ENCODE results near the gene ADAMTSL3. TPM values are rescaled to one million over a fixed set of nuclear protein-coding genes. Genes with fewer than 3 reads are reported as not detected.
A peak's percentile ranks its signal among the peaks of the same experiment; 100 is the strongest.

The ADAMTSL3 gene
- total and polyA plus RNA-seq, 8 donors: 10.5 to 27.6 (median 17.4) TPM

- TF ChIP-seq CTCF (IDR thresholded peaks at IDR 0.05): no peak
- DNase-seq (no peak), ATAC-seq (no peak)
- Histone ChIP-seq H3K9me3 (no peaks in the 10 kb centered on the region), H3K36me3 (no peaks in the 10 kb centered on the region), H3K4me1 (no peaks in the 10 kb centered on the region), H3K27ac (no peak overlapping the region), H3K4me3 (no peak overlapping the region), H3K27me3 (no peaks in the 10 kb centered on the region)
- intact Hi-C loops (cut with DNase I): no loop called here
These were observed 164.7 kb downstream of the ADAMTSL3 start for GRCh38 chr15:83818591-83818990.

GRCh38 chr15:83830381-83830780 lies 176.5 kb downstream of the ADAMTSL3 start:
- no peak overlapping the region for H3K27ac ChIP-seq
- no peaks in the 10 kb centered on the region for H3K27me3 ChIP-seq
- intact Hi-C loops (cut with DNase I): no loop called here
- no peaks in the 10 kb centered on the region for H3K36me3 ChIP-seq
- DNase-seq (no peak), ATAC-seq (peak; percentile 27)
- no peaks in the 10 kb centered on the region for H3K9me3 ChIP-seq
- no peak for TF ChIP-seq CTCF (IDR thresholded peaks at IDR 0.05)
- no peaks in the 10 kb centered on the region for H3K4me1 ChIP-seq
- H3K4me3 ChIP-seq: no peak overlapping the region

- TF ChIP-seq CTCF (IDR thresholded peaks at IDR 0.05): no peak
- Histone ChIP-seq H3K27ac (no peak overlapping the region), H3K27me3 (no peaks in the 10 kb centered on the region), H3K36me3 (no peaks in the 10 kb centered on the region), H3K9me3 (no peaks in the 10 kb centered on the region), H3K4me3 (no peak overlapping the region), H3K4me1 (no peaks in the 10 kb centered on the region)
- no peak for ATAC-seq
- intact Hi-C loops (cut with DNase I): no loop called here
- DNase-seq: no peak
These were observed 179.6 kb downstream of the ADAMTSL3 start for GRCh38 chr15:83833569-83833968.

- no peaks in the 10 kb centered on the region for H3K36me3 ChIP-seq
- no peak for ATAC-seq
- H3K27ac ChIP-seq: no peak overlapping the region
- TF ChIP-seq CTCF (IDR thresholded peaks at IDR 0.05): no peak
- intact Hi-C loops (cut with DNase I): no loop called here
- no peaks in the 10 kb centered on the region for H3K9me3 ChIP-seq
- DNase-seq: no peak
- H3K27me3 ChIP-seq: no peaks in the 10 kb centered on the region
- no peak overlapping the region for H3K4me3 ChIP-seq
- no peaks in the 10 kb centered on the region for H3K4me1 ChIP-seq
These were observed 181.6 kb downstream of the ADAMTSL3 start for GRCh38 chr15:83835479-83835878.

- no peaks in the 10 kb centered on the region for H3K36me3 ChIP-seq
- ATAC-seq (peak; percentile 67), DNase-seq (peak in 3 of 4 donors; percentile 34 to 76 (median 38))
- H3K27ac ChIP-seq: no peak overlapping the region
- TF ChIP-seq CTCF (IDR thresholded peaks at IDR 0.05): peak in 1 of 2 donors; percentile 21
- H3K4me1 ChIP-seq: no peaks in the 10 kb centered on the region
- H3K9me3 ChIP-seq: no peaks in the 10 kb centered on the region
- intact Hi-C loops (cut with DNase I): no loop called here
- H3K4me3 ChIP-seq: no peak overlapping the region
- H3K27me3 ChIP-seq: no peaks in the 10 kb centered on the region
These were observed 184.1 kb downstream of the ADAMTSL3 start for GRCh38 chr15:83837945-83838571.
